Body of pancreas (tissue), 4 donors: ENCODE data around the gene XRN1.

Experiments
- POLR2A ChIP-seq, 3 donors: fragments of 450-650 bp; IDR thresholded peaks; one replicate each; pipeline ENCODE4 v1.6.1; 2016; ENCODE audit warnings: antibody characterized with exemption in 3 of 3, mild to moderate bottlenecking in 2 of 3
- TF ChIP-seq, protein P1 (sequence below), 7 experiments: fragments of 450-650 bp in 4 of 7; fragments of 200-600 bp in 3 of 7; sonication (generic) in 3 of 7; IDR thresholded peaks; one replicate each; pipeline ENCODE4 v1.5.1; 2016 to 2019; ENCODE audit warnings: antibody characterized with exemption in 7 of 7

DNA sequence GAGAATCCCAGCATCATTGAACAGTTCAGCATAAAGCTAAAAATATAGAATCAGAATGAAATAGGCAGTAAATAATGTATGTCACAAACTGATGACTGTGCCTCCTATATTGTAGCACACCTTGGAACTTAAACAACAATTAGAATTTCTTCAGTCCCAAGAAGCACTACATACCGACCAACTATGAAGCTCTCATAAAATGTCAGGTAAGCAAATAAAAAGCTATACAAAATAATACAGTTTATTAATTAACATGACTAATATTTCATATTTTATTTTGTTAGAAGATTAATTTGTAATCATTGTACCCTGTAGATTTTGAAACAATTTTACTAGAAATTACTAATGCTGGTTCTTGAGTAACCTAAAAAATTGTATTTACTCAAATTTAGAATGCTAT lies 137.4 kb downstream of the XRN1 start:
- TF ChIP-seq POLR2A (IDR thresholded peaks at IDR 0.05) = no peak
- TF ChIP-seq, protein P1, sequence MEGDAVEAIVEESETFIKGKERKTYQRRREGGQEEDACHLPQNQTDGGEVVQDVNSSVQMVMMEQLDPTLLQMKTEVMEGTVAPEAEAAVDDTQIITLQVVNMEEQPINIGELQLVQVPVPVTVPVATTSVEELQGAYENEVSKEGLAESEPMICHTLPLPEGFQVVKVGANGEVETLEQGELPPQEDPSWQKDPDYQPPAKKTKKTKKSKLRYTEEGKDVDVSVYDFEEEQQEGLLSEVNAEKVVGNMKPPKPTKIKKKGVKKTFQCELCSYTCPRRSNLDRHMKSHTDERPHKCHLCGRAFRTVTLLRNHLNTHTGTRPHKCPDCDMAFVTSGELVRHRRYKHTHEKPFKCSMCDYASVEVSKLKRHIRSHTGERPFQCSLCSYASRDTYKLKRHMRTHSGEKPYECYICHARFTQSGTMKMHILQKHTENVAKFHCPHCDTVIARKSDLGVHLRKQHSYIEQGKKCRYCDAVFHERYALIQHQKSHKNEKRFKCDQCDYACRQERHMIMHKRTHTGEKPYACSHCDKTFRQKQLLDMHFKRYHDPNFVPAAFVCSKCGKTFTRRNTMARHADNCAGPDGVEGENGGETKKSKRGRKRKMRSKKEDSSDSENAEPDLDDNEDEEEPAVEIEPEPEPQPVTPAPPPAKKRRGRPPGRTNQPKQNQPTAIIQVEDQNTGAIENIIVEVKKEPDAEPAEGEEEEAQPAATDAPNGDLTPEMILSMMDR (IDR thresholded peaks at IDR 0.05) = no peak
